ENCODE data around the gene CLSTN3.
A peak's percentile ranks its signal among the peaks of the same experiment; 100 is the strongest.

The CLSTN3 gene

DNA sequence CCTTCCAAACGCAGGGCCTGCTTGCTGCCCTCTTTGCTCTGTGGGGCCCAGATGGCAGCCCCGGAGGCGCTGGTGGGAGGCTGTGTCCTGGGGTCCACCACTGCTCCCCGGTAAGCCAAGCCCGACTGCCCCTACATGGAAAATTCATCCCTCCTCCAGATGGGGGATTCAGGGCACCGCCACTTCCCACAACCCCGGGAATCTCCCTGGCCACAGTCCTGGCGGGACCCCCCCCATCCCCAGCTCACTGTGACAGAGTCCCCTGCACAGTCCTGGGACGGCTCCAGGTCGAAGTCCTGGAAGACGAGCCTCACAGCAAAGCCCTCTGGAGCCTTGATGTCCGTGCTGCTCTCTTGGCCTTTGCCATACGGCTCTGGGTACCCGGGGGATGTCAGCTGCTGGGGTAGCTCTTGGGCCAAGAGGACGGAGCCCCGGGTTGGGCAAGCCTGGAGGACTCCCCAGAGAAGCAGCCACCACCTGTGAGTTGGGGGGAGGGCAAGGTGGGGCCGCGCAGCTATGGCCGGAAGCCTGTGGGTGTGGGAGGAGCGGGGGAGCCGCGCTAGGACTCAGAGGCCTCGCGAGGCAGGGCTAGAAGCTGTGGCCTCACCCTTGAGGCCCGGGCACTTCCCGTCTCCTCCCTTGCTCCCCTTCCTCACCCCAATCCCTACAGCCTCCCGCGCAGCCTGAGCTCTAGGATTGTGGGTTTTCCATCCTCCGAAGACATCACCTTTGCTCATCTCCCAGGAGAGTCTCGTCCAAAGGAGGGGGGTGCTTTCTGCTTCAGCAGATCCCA is 22.0 kb upstream of the CLSTN3 start:
- Histone ChIP-seq H3K4me1 (ENCODE audit: control insufficient read depth, insufficient read depth, low read length) (peaks cover 2% of the 10 kb centered on the region), H3K27ac (ENCODE audit: low read depth, low read length) (peak overlapping the region; percentile 89), H3K36me3 (ENCODE audit: control insufficient read depth, insufficient read depth, low read length) (peaks cover 5% of the 10 kb centered on the region), H3K9ac (ENCODE audit: low read length) (peak overlapping the region; percentile 69), H3K27me3 (ENCODE audit: control insufficient read depth, insufficient read depth, low read length) (no peaks in the 10 kb centered on the region), H3K4me3 (ENCODE audit: low read length) (peak overlapping the region; percentile 94)

GRCh38 chr12:7108796-7109571 is 21.2 kb upstream of the CLSTN3 start, which contains the start of gene C1RL:
Gene C1RL (minus strand): TSS chr12:7109214. CDS start chr12:7109180, 34 bp downstream.
- Histone ChIP-seq H3K27me3 (ENCODE audit: control insufficient read depth, insufficient read depth, low read length) (no peaks in the 10 kb centered on the region), H3K27ac (ENCODE audit: low read depth, low read length) (peak within 1 kb of the TSS; percentile 89), H3K9ac (ENCODE audit: low read length) (peak within 1 kb of the TSS; percentile 69), H3K4me1 (ENCODE audit: control insufficient read depth, insufficient read depth, low read length) (peaks cover 2% of the 10 kb centered on the region), H3K4me3 (ENCODE audit: low read length) (peak within 1 kb of the TSS; percentile 94), H3K36me3 (ENCODE audit: control insufficient read depth, insufficient read depth, low read length) (peaks cover 3% of the 10 kb centered on the region)

- no peak overlapping the region for H3K9ac ChIP-seq (ENCODE audit: low read length)
- no peaks in the 10 kb centered on the region for H3K36me3 ChIP-seq (ENCODE audit: control insufficient read depth, insufficient read depth, low read length)
- H3K4me3 ChIP-seq (ENCODE audit: low read length), result peak overlapping the region; percentile 24
- H3K4me1 ChIP-seq (ENCODE audit: control insufficient read depth, insufficient read depth, low read length), result peaks cover 2% of the 10 kb centered on the region
- no peaks in the 10 kb centered on the region for H3K27me3 ChIP-seq (ENCODE audit: control insufficient read depth, insufficient read depth, low read length)
- no peak overlapping the region for H3K27ac ChIP-seq (ENCODE audit: low read depth, low read length)
Measured at GRCh38 chr12:7109572-7109920, 20.6 kb upstream of the CLSTN3 start.

- Histone ChIP-seq H3K4me3 (ENCODE audit: low read length) (no peak overlapping the region), H3K4me1 (ENCODE audit: control insufficient read depth, insufficient read depth, low read length) (peaks cover 2% of the 10 kb centered on the region), H3K27ac (ENCODE audit: low read depth, low read length) (no peak overlapping the region)
Measured at GRCh38 chr12:7110661-7111060, 19.5 kb upstream of the CLSTN3 start.

DNA sequence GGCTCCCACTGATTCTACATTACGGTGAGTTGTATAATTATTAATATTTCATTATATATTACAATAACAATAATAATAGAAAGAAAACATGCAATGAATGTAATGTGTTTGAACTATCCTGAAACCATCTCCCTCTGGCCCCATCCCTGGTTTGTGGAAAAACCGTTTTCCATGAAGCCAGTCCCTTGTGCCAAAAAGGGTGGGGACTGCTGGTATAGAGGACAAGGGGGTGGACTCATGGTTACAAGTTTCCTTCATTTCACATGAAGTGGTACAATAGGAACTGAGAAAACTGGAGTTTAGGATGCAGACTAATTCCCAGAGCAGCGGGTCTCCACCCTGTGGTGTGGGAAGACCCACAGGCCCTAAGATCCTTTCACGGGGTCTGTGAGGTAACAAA is 18.1 kb upstream of the CLSTN3 start:
- Histone ChIP-seq H3K36me3 (ENCODE audit: control insufficient read depth, insufficient read depth, low read length) (no peaks in the 10 kb centered on the region), H3K27ac (ENCODE audit: low read depth, low read length) (no peak overlapping the region), H3K27me3 (ENCODE audit: control insufficient read depth, insufficient read depth, low read length) (no peaks in the 10 kb centered on the region), H3K9ac (ENCODE audit: low read length) (no peak overlapping the region), H3K4me3 (ENCODE audit: low read length) (no peak overlapping the region), H3K4me1 (ENCODE audit: control insufficient read depth, insufficient read depth, low read length) (peaks cover 2% of the 10 kb centered on the region)

More at GRCh38 chr12:7110661-7111060, 19.5 kb upstream of the CLSTN3 start:
- H3K36me3 ChIP-seq (ENCODE audit: control insufficient read depth, insufficient read depth, low read length), result no peaks in the 10 kb centered on the region
- no peaks in the 10 kb centered on the region for H3K27me3 ChIP-seq (ENCODE audit: control insufficient read depth, insufficient read depth, low read length)
- no peak overlapping the region for H3K9ac ChIP-seq (ENCODE audit: low read length)

DNA sequence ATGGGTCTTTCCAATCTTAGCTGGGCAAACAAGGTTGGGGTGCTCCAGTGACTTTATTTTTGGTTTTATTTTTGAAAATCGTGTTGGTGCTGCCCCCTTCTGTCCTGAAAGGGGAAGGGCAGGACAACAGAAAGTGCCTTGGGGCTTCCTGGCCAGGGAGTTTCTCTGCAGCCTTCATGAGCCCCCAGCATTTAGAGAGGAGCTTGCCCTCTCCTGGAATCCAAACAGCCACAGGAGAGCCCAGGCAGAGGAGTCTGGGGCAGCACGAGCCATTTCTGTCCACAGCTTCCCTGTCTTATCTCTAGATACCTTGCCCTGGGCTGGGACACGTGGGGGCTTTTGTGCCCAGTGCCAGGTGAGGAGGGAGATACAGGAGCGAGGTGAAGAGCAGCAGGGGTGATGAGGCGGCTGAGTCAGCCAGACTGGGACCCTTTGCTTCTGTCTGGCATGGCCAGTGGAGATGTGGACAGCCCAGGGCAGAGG is 16.7 kb upstream of the CLSTN3 start:
- Histone ChIP-seq H3K4me1 (ENCODE audit: control insufficient read depth, insufficient read depth, low read length) (peaks cover 2% of the 10 kb centered on the region), H3K36me3 (ENCODE audit: control insufficient read depth, insufficient read depth, low read length) (no peaks in the 10 kb centered on the region), H3K9ac (ENCODE audit: low read length) (no peak overlapping the region), H3K27me3 (ENCODE audit: control insufficient read depth, insufficient read depth, low read length) (no peaks in the 10 kb centered on the region), H3K27ac (ENCODE audit: low read depth, low read length) (no peak overlapping the region), H3K4me3 (ENCODE audit: low read length) (no peak overlapping the region)

GRCh38 chr12:7114008-7114407 is 16.2 kb upstream of the CLSTN3 start:
- peaks cover 2% of the 10 kb centered on the region for H3K4me1 ChIP-seq (ENCODE audit: control insufficient read depth, insufficient read depth, low read length)
- H3K4me3 ChIP-seq (ENCODE audit: low read length), result no peak overlapping the region
- no peak overlapping the region for H3K9ac ChIP-seq (ENCODE audit: low read length)
- H3K27me3 ChIP-seq (ENCODE audit: control insufficient read depth, insufficient read depth, low read length), result no peaks in the 10 kb centered on the region
- H3K27ac ChIP-seq (ENCODE audit: low read depth, low read length), result no peak overlapping the region
- H3K36me3 ChIP-seq (ENCODE audit: control insufficient read depth, insufficient read depth, low read length), result no peaks in the 10 kb centered on the region

GRCh38 chr12:7114851-7115250 is 15.3 kb upstream of the CLSTN3 start:
- Histone ChIP-seq H3K4me1 (ENCODE audit: control insufficient read depth, insufficient read depth, low read length) (no peaks in the 10 kb centered on the region), H3K27me3 (ENCODE audit: control insufficient read depth, insufficient read depth, low read length) (no peaks in the 10 kb centered on the region), H3K4me3 (ENCODE audit: low read length) (no peak overlapping the region), H3K27ac (ENCODE audit: low read depth, low read length) (no peak overlapping the region), H3K9ac (ENCODE audit: low read length) (no peak overlapping the region), H3K36me3 (ENCODE audit: control insufficient read depth, insufficient read depth, low read length) (no peaks in the 10 kb centered on the region)

GRCh38 chr12:7116196-7116595 is 14.0 kb upstream of the CLSTN3 start:
- Histone ChIP-seq H3K27me3 (ENCODE audit: control insufficient read depth, insufficient read depth, low read length) (no peaks in the 10 kb centered on the region), H3K36me3 (ENCODE audit: control insufficient read depth, insufficient read depth, low read length) (no peaks in the 10 kb centered on the region), H3K4me3 (ENCODE audit: low read length) (no peak overlapping the region), H3K4me1 (ENCODE audit: control insufficient read depth, insufficient read depth, low read length) (no peaks in the 10 kb centered on the region), H3K9ac (ENCODE audit: low read length) (no peak overlapping the region), H3K27ac (ENCODE audit: low read depth, low read length) (no peak overlapping the region)

DNA sequence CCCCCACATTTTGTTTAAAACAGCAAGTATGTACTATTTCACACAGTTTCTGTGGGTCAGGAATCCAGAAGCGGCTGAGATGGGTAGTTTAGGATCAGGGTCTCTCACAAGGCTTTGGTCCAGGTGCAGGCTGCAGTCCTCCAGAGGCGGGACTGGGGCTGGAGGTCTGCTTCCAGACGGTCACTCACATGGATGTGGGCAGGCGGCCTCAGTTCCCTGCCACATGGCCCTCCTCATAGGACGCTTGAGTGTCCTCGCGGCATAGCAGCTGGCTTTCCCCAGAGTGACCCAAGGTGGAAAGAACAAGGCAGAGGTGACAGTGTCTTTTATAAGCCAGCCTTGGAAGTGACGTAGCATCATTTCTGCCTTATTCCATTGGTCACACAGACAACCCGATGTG is 13.3 kb upstream of the CLSTN3 start:
- no peaks in the 10 kb centered on the region for H3K4me1 ChIP-seq (ENCODE audit: control insufficient read depth, insufficient read depth, low read length)
- H3K27me3 ChIP-seq (ENCODE audit: control insufficient read depth, insufficient read depth, low read length), result no peaks in the 10 kb centered on the region
- no peaks in the 10 kb centered on the region for H3K36me3 ChIP-seq (ENCODE audit: control insufficient read depth, insufficient read depth, low read length)
- no peak overlapping the region for H3K4me3 ChIP-seq (ENCODE audit: low read length)
- H3K9ac ChIP-seq (ENCODE audit: low read length), result no peak overlapping the region
- no peak overlapping the region for H3K27ac ChIP-seq (ENCODE audit: low read depth, low read length)

GRCh38 chr12:7117670-7118069 is 12.5 kb upstream of the CLSTN3 start:
- Histone ChIP-seq H3K4me3 (ENCODE audit: low read length) (no peak overlapping the region), H3K27ac (ENCODE audit: low read depth, low read length) (no peak overlapping the region), H3K27me3 (ENCODE audit: control insufficient read depth, insufficient read depth, low read length) (no peaks in the 10 kb centered on the region), H3K4me1 (ENCODE audit: control insufficient read depth, insufficient read depth, low read length) (no peaks in the 10 kb centered on the region), H3K9ac (ENCODE audit: low read length) (no peak overlapping the region), H3K36me3 (ENCODE audit: control insufficient read depth, insufficient read depth, low read length) (no peaks in the 10 kb centered on the region)

- no peak overlapping the region for H3K27ac ChIP-seq (ENCODE audit: low read depth, low read length)
Measured at GRCh38 chr12:7118881-7119280, 11.3 kb upstream of the CLSTN3 start.

More at GRCh38 chr12:7118881-7119280, 11.3 kb upstream of the CLSTN3 start:
- H3K4me1 ChIP-seq (ENCODE audit: control insufficient read depth, insufficient read depth, low read length), result no peaks in the 10 kb centered on the region
- no peaks in the 10 kb centered on the region for H3K27me3 ChIP-seq (ENCODE audit: control insufficient read depth, insufficient read depth, low read length)
- H3K4me3 ChIP-seq (ENCODE audit: low read length), result no peak overlapping the region
- H3K36me3 ChIP-seq (ENCODE audit: control insufficient read depth, insufficient read depth, low read length), result no peaks in the 10 kb centered on the region
- H3K9ac ChIP-seq (ENCODE audit: low read length), result no peak overlapping the region
